Hepatocyte (in vitro differentiated cells): ENCODE data around the gene FAM83B.

Source experiments
- EZH2 ChIP-seq: fragments of 200-600 bp; sonication (generic); IDR thresholded peaks from 2 replicates; pipeline ENCODE4 v1.6.1; 2016; ENCODE audit warnings: antibody characterized with exemption, mild to moderate bottlenecking, borderline replicate concordance
- EZH2phosphoT487 ChIP-seq: fragments of 200-600 bp; sonication (generic); IDR thresholded peaks from one replicate; pipeline ENCODE4 v1.6.1; 2018; ENCODE audit warnings: antibody characterized with exemption, mild to moderate bottlenecking, low read depth, moderate library complexity; ENCODE audit not compliant: unreplicated experiment, severe bottlenecking
- TF ChIP-seq, protein P1 (sequence below): fragments of 200-600 bp; sonication (generic); IDR thresholded peaks from 2 replicates; pipeline ENCODE4 v1.5.1; 2016; ENCODE audit warnings: antibody characterized with exemption, mild to moderate bottlenecking; ENCODE audit not compliant: poor library complexity

DNA sequence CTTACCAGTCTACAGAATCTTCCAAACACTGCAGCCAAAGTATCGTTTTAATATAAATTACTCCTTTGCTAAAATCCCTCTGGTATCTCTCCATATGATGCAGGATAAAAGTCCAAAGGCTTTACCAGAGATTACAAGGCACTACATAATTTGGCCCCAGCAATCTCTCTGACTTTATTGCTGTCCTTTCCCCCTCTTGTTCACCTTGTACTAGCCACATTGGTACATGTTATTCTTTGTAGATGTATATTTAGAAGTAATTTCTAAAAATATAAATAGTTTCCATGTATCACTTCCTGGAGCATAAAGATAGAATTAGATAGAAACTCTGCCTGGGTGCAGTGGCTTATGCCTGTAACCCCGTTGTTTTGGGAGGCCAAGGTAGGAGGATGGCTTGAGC is 28.7 kb upstream of the FAM83B start:
- TF ChIP-seq, protein P1, sequence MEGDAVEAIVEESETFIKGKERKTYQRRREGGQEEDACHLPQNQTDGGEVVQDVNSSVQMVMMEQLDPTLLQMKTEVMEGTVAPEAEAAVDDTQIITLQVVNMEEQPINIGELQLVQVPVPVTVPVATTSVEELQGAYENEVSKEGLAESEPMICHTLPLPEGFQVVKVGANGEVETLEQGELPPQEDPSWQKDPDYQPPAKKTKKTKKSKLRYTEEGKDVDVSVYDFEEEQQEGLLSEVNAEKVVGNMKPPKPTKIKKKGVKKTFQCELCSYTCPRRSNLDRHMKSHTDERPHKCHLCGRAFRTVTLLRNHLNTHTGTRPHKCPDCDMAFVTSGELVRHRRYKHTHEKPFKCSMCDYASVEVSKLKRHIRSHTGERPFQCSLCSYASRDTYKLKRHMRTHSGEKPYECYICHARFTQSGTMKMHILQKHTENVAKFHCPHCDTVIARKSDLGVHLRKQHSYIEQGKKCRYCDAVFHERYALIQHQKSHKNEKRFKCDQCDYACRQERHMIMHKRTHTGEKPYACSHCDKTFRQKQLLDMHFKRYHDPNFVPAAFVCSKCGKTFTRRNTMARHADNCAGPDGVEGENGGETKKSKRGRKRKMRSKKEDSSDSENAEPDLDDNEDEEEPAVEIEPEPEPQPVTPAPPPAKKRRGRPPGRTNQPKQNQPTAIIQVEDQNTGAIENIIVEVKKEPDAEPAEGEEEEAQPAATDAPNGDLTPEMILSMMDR, result no peak
- no peak for TF ChIP-seq EZH2phosphoT487
- no peak for TF ChIP-seq EZH2
